Umbilical cord (tissue), 2 donors: ENCODE data around the gene SUCLG2. TPM values are rescaled to one million over a fixed set of nuclear protein-coding genes. Genes with fewer than 3 reads are reported as not detected.

Source experiments
- DNase-seq: peaks from one replicate; pipeline ENCODE4 v3.0.0-alpha.2; 2015; ENCODE audit warnings: low spot score
- total RNA-seq: library from RNA; depleted of rRNA; stranded (reverse); fragments of >200 nt; gene quantifications from one replicate; pipeline ENCODE4 v1.2.3, GENCODE V29; 2014; ENCODE audit warnings: low replicate concordance; ENCODE audit not compliant: insufficient read depth

The SUCLG2 gene
- total RNA-seq, 1 donor from 2014 or later = 70.1 TPM

DNA sequence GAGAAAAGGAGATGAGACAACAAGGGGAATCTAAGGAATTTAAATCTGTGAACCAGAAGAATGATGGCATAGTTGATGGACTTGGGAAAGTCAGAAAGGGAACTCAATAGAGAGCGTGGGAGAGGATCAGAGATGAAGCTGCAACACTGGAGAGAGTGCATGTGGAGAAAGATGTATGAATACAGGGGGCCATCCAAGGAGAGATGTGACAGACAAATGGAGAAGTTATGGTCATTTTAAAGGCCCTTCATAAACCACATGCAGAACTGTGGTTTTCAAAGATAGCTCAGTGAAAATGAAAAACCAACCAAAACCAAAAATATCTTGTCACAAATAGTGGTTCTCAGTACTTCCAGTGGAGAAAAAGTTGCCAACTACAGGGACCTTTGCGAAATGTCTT, 265.2 kb downstream of the SUCLG2 start:
- no peak for DNase-seq

DNA sequence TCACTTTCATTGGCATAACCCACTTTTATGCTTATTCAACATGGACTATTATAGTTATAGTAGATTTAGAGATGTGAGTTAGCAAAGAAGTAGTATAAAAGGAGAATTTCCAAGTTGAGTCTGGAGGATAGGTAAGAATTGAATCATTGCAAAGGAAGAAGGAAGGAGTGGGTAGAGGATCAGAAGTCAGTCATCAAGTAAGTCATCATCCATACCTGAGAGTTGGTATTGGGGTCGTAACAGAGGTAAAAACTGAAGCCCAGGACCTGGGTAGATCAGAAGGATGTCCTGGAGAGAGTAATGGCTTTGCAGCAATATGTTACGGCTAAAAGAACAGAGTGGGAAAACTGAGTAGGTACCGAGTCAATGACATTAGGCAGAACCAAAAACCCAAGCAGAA, 265.7 kb downstream of the SUCLG2 start:
- DNase-seq = no peak

DNA sequence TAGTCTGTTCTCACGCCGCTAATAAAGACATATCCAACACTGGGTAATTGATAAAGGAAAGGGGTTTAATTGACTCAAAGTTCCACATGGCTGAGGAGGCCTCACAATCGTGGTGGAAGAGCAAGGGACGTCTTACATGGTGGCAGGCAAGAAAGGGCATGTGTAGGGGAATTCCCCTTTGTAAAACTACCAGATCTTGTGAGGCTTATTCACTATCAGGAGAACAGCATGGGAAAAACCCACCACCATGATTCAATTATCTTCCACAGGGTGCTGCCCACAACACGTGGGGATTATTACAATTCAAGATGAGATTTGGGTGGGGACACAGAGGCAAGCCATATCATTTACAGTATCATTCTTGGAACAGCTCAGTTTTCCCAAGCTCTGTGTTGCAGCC, 268.0 kb downstream of the SUCLG2 start:
- DNase-seq = no peak

GRCh38 chr3:67384760-67385397, 269.5 kb downstream of the SUCLG2 start:
- peak; percentile 13 for DNase-seq

- DNase-seq = peak; percentile 47
Measured at GRCh38 chr3:67384016-67384415, 270.4 kb downstream of the SUCLG2 start.

DNA sequence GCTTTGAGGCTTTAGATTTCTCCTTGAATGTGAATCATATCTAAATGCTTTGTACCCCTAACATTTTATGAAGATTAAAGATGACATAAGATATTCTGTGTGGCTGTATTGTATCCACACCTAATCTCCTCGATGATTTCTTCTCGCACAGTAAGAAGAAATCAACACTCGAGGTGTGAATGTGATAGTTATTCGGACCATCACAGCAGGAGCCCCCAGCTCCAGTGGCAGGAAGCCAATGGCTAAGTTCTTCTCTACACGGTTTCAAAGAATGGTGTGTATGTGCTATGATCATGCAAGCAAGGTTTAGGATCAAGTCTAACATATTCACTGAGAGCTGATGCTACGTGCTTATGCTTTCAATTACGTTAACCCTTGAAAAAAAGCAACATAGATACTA, 271.0 kb downstream of the SUCLG2 start:
- no peak for DNase-seq

- DNase-seq = peak; percentile 38
Measured at GRCh38 chr3:67382536-67382935, 271.9 kb downstream of the SUCLG2 start.

DNA sequence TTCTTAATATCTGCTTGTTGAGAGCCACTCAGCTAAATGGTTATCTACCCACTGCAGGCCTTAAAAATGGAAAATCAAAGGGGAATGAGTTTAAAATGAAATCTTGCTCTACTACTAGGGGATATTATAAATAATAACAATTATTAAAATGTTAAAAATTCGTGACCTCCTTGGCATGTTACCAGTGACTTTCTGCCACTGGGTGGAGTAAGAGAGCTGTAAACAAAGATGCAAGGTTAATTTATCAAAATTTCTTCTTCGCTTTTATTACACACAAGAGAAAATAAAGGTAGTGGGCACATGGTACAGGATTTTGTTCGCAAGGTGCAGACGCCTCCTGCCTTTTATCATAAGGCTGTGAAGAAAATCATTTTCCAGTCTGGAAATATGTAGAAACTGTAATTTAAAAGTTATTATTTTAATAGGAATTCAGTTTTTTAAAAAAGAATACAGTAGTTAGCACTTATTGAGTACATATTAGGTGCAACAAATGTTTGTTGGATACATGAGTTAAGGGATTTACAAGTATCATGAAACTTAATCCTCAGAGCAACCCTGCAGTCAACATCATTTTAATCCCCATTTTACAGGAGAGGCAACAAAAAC, 272.6 kb downstream of the SUCLG2 start:
- DNase-seq = peak; percentile 22

- DNase-seq = no peak
Measured at GRCh38 chr3:67380118-67380517, 274.3 kb downstream of the SUCLG2 start.

DNA sequence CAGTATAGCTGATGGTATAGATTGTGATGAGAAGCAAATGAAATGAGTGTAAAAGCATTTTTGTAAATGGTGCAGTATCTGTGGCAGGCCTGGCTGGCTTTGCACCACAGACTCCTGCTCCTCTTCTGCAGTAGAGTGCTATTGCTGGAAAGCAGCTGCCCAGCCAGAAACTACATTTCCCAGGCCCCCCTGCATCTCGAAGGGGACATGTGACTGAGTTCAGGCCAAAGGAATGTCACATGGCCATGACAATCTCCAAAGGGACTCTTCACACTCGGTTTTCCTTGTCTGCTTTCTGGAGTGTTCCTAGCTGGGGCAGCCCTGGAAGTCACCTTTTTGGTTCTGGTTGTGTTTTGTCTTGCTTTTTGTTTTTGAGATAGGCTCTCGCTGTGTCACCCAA, 277.1 kb downstream of the SUCLG2 start:
- DNase-seq = no peak

- DNase-seq = no peak
Measured at GRCh38 chr3:67376416-67376815, 278.0 kb downstream of the SUCLG2 start.

DNA sequence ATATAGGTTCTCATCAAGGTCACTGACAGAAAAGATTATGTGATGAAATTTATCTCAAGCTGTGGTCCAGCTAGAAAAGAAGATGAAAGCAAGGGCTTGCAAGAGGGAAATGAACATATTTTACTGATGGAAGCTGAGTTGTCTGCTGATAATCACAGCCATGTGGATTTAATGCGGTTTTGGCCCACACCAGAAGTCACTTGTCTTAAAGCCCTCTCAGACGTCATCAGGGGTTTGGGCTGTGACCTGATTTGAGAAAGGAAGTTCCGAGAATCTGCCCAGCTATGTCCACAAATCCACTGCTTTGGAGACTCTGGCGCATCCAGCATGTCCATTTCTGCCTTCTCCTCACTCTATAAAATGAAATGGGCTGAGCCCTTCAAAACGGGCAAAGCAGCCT, 278.4 kb downstream of the SUCLG2 start:
- peak; percentile 56 for DNase-seq

DNA sequence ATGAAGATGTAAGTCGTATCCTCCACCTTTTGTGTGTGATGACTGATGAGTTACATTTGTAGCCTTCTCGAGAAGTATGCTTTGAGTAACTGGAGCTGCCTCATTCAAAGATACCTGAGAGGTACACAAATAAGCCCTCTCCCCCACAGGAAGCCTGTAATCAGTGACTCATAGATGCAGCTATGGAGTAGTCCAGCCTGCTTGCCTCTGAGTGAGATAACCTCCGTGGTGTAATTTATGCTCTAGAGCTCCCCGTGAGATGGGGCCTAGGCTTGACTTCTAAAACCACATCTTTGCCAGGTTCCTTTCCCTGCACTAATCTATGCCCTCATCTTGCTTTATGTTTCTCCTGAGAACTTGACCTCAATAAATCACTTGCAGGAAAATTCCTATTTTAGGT, 291.7 kb downstream of the SUCLG2 start:
- no peak for DNase-seq

- no peak for DNase-seq
Measured at GRCh38 chr3:67361770-67362169, 292.6 kb downstream of the SUCLG2 start.

DNA sequence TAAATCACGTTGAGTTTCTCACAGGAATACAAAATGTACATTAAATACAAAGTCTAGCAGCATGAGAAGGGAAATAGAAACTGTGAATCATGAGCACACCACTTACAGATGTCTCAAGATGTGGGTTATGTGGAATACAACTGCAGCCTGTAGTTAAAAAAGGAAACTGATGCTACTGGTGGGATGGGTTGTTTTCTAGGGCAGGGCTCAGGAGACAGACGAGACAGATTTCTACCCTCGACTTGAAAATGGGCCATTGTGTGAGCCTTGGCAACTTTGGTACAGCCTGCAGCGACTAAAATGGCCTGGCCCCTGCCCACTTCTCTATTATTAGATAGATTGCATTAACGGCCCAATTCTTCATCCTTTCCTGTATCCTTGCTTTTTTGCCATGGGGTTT, 293.1 kb downstream of the SUCLG2 start:
- no peak for DNase-seq

GRCh38 chr3:67357610-67358458, 296.6 kb downstream of the SUCLG2 start:
- peak; percentile 11 for DNase-seq

DNA sequence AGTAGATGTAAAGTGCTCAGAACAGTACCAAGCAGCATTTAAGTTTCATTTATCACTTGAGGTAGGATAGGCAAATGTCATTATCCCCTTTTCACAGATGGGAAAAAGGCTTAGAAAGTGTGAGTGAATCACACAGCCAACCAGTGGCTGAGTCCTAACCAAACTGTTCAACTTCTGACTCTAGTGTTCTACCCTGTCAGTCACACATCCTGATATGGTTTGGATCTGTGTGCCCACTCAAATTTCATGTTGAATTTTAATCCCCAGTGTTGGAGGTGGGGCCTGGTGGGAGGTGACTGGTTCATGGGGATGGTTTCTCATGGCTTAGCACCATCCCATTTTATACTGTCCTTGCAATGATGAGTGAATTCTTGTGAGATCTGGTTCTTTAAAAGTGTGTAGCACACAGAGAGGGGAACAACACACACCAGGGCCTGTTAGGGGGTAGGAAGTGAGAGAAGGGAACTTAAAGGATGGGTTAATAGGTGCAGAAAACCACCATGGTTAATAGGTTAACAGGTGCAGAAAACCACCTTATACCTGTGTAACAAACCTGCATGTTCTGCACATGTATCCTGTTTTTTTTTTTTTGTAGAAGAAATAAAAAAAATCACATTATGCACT, 304.7 kb downstream of the SUCLG2 start:
- DNase-seq = no peak

GRCh38 chr3:67346081-67346480, 308.3 kb downstream of the SUCLG2 start:
- DNase-seq = no peak

DNA sequence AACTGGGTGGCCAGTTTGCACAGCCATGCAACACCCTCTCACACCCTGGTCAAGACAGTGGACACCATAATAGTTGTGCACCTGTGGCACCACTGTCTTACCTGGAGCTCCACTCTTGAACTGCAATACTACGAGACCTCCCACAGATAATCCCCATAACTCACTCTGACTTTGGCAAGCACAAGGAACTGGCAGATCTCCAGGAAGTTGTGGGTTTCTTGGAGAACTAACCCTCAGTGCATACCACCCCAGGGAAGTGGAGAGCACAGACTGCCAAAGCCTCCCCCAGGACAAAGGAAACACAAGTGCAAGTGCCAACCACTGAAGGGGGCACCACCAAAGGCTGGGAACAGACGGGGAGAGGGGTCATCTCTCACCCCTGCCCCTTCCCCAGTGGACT, 318.6 kb downstream of the SUCLG2 start:
- no peak for DNase-seq

- DNase-seq = no peak
Measured at GRCh38 chr3:67334588-67334987, 319.8 kb downstream of the SUCLG2 start.

- no peak for DNase-seq
Measured at GRCh38 chr3:67329358-67329757, 325.1 kb downstream of the SUCLG2 start.

DNA sequence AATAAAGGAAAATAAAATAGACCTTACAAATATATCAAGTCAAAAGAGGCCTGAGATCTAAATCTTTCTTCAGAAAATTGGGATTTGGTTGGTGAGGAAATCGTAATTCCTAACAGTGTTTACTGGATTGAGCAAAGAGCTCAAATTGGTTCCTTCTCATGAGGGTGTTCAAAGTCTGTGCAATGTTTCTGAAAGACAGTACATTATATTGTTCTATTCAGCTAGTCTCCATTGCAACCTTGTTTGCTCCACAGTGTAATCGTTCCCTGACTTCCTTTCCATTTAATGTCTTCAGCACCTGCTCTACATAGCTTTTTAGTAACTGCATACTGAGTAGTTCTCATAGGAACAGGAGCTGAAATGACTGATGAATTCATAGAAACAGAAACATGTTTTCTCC, 326.8 kb downstream of the SUCLG2 start:
- no peak for DNase-seq
